ENCODE results near the gene FRMPD4. TPM values are rescaled to one million over a fixed set of nuclear protein-coding genes. Genes with fewer than 3 reads are reported as not detected.
A peak's percentile ranks its signal among the peaks of the same experiment; 100 is the strongest.

The FRMPD4 gene
- total and polyA plus RNA-seq, 2 donors (not counting 3 experiments of a cell fraction or from before 2014, with no cell fraction given) = not detected

DNA sequence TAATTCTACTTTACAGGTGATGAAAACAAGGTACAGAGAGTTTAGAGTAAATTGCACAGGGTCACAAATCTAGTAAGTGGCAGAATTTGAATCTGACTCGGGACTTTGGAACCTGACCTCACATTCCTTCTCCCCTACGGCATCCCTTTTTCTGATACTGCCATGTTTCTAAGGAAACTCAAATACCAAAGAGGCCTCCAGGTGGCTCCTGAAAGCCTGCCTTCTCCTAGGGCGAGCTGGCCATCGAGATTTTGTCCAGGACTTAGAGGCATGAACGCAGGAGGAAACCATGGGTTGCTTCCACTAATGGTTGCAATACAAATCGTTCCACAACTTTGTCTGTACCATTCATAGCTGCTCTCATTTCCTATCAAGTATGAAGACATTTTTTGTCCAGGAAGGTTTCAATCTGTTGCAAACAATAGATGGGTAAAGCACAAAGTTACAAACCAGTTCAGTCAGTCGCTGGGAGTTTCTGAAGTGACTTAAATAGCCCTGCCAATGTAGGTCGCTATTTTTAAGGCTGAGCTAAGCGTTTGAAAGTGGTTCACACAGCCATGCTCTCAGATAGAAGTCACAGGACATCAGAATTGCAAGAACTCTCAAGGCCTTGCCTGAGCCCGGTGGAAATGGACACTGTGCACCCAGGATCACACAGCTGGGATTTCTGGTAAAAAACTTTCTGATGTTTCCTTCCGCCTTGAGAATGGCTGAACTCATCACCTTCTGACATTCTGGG lies 356.3 kb downstream of the FRMPD4 start:
- no TSS peak for BruUV-seq (replicated peaks)
- no peaks in the 10 kb centered on the region for H3K36me3 ChIP-seq (ENCODE audit: control insufficient read depth in 2 of 2, extremely low read depth in 1 of 2, insufficient read depth in 2 of 2, low read length in 2 of 2)
- H3K4me3 ChIP-seq (replicated peaks in 1 of 3; ENCODE audit: insufficient read depth in 1 of 3, low read depth in 1 of 3, low read length in 3 of 3) = no peak overlapping the region
- TF ChIP-seq MAX (IDR thresholded peaks at IDR 0.05; ENCODE audit: insufficient read depth, insufficient read length) = no peak
- H3K27me3 ChIP-seq (ENCODE audit: control insufficient read depth in 2 of 2, insufficient read depth in 2 of 2, low read length in 2 of 2) = no peaks in the 10 kb centered on the region
- H3K79me2 ChIP-seq (ENCODE audit: control insufficient read depth, insufficient read depth, low read length) = no peaks in the 10 kb centered on the region
- intact Hi-C loops (cut with micrococcal nuclease) (loop anchor here (10.0 kb wide), 1 partner anchor 210 kb away; no protein-coding TSS in a partner anchor), dilution Hi-C loops (cut with MboI; ENCODE audit: extremely low pct_ligation_motif_present, low sequenced_read_pairs) (no loop called here)
- no peaks in the 10 kb centered on the region for H3K9me1 ChIP-seq (replicated peaks; ENCODE audit: control insufficient read depth, extremely low read depth, insufficient read depth, low read length)
- FAIRE-seq (no peak), DNase-seq (ENCODE audit: low read depth, low spot score) (no peak)
- no peaks in the 10 kb centered on the region for H4K20me1 ChIP-seq (replicated peaks; ENCODE audit: control insufficient read depth, extremely low read depth, insufficient read depth, low read length)
- ChIA-PET CTCF (no interaction called here), POLR2A (no interaction called here)
- H3K9me3 ChIP-seq (replicated peaks; ENCODE audit: control insufficient read depth, insufficient read depth, low read length) = no peaks in the 10 kb centered on the region
- H3K9ac ChIP-seq (replicated peaks; ENCODE audit: extremely low read depth, insufficient read depth, low read length) = no peak overlapping the region
- no peak overlapping the region for H3K4me2 ChIP-seq (ENCODE audit: insufficient read depth, low read length)
- no peak overlapping the region for H2AFZ ChIP-seq (ENCODE audit: low read depth, low read length)
- H3K4me1 ChIP-seq (ENCODE audit: control insufficient read depth, extremely low read depth, insufficient read depth, low read length) = no peaks in the 10 kb centered on the region
- H3K27ac ChIP-seq (ENCODE audit: insufficient read depth, low read depth, low read length) = no peak overlapping the region

DNA sequence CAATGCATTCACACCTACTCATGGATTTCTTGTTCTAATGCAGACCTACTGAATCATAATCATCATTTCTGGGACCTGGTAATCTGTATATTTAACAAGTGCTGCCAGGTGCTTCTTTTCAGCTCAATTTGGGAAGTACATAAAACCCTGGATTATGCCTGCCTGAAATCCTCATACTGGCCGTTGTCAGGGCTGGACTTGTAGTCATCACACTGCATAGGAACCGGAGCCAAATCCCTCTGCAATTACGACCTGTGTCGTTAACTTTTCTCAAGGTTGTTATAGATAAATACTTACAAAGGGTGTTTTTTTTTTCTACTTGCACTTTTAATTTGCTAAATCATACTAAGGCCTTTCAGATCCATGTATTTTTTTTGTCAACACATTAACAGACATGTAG lies 358.1 kb downstream of the FRMPD4 start:
- intact Hi-C loops (cut with micrococcal nuclease) = loop anchor here (10.0 kb wide), 1 partner anchor 208 kb away; no protein-coding TSS in a partner anchor
- peak; percentile 12 for FAIRE-seq
- POLR2A ChIA-PET = interaction anchor here (0.7 kb wide), 1 partner anchor 26 kb away, joined by 3 read pairs; no protein-coding TSS in a partner anchor

More for the DNA sequence above, 358.1 kb downstream of the FRMPD4 start:
- Histone ChIP-seq H2AFZ (ENCODE audit: low read depth, low read length) (no peak overlapping the region), H3K9ac (replicated peaks; ENCODE audit: extremely low read depth, insufficient read depth, low read length) (no peak overlapping the region), H3K9me1 (replicated peaks; ENCODE audit: control insufficient read depth, extremely low read depth, insufficient read depth, low read length) (no peaks in the 10 kb centered on the region), H3K4me3 (replicated peaks in 1 of 3; ENCODE audit: insufficient read depth in 1 of 3, low read depth in 1 of 3, low read length in 3 of 3) (no peak overlapping the region), H3K4me1 (ENCODE audit: control insufficient read depth, extremely low read depth, insufficient read depth, low read length) (no peaks in the 10 kb centered on the region), H3K27ac (ENCODE audit: insufficient read depth, low read depth, low read length) (no peak overlapping the region), H3K27me3 (ENCODE audit: control insufficient read depth in 2 of 2, insufficient read depth in 2 of 2, low read length in 2 of 2) (no peaks in the 10 kb centered on the region), H3K79me2 (ENCODE audit: control insufficient read depth, insufficient read depth, low read length) (no peaks in the 10 kb centered on the region), H3K4me2 (ENCODE audit: insufficient read depth, low read length) (no peak overlapping the region), H3K36me3 (ENCODE audit: control insufficient read depth in 2 of 2, extremely low read depth in 1 of 2, insufficient read depth in 2 of 2, low read length in 2 of 2) (no peaks in the 10 kb centered on the region), H4K20me1 (replicated peaks; ENCODE audit: control insufficient read depth, extremely low read depth, insufficient read depth, low read length) (no peaks in the 10 kb centered on the region), H3K9me3 (replicated peaks; ENCODE audit: control insufficient read depth, insufficient read depth, low read length) (no peaks in the 10 kb centered on the region)
- TF ChIP-seq FOS (IDR thresholded peaks at IDR 0.05; ENCODE audit: borderline replicate concordance, insufficient read depth, low read length) = no peak
- CTCF ChIA-PET = no interaction called here
- dilution Hi-C loops (cut with MboI; ENCODE audit: extremely low pct_ligation_motif_present, low sequenced_read_pairs) = no loop called here
- BruUV-seq (replicated peaks) = no TSS peak
- DNase-seq (ENCODE audit: low read depth, low spot score) = no peak
